Effector CD4-positive, alpha-beta T cell (primary cell): ENCODE results near the gene NEFH.
"Not testable (repeated sequence)": the region's sequence is repeated elsewhere in the genome, so short reads cannot be mapped to it uniquely, and the experiment has no call there.

Experiments
- DNase-seq: peaks from one replicate; pipeline ENCODE4 v3.0.0-alpha.2; 2020
- total RNA-seq: gene quantifications from one replicate; lab custom pipeline; 2026; lab: John Stamatoyannopoulos, UW

NEFH gene
- total RNA-seq, result 2.3 reads per million, percentile 5 among the genes with 10 or more reads in this experiment

- no peak for DNase-seq
These were observed at the start of gene NEFH for GRCh38 chr22:29479417-29480261. Gene NEFH (plus strand): TSS chr22:29480218. CDS start chr22:29480263, 45 bp downstream.

GRCh38 chr22:29431986-29432385 lies 48.0 kb upstream of the NEFH start:
- no peak for DNase-seq

- DNase-seq, result no peak
These were observed 46.2 kb upstream of the NEFH start for GRCh38 chr22:29433856-29434255.

- DNase-seq, result no peak
These were observed 45.7 kb upstream of the NEFH start for GRCh38 chr22:29434288-29434687.

GRCh38 chr22:29435236-29436136 lies 44.5 kb upstream of the NEFH start:
- no peak for DNase-seq

GRCh38 chr22:29438283-29438682 lies 41.7 kb upstream of the NEFH start, which contains the start of gene RFPL1:
Gene RFPL1 (plus strand): TSS chr22:29438583.
- not testable (repeated sequence) for DNase-seq

GRCh38 chr22:29442976-29443375 lies 37.0 kb upstream of the NEFH start:
- no peak for DNase-seq

- no peak for DNase-seq
These were observed 36.6 kb upstream of the NEFH start for GRCh38 chr22:29443452-29443851.

GRCh38 chr22:29443861-29444792 lies 35.9 kb upstream of the NEFH start:
- DNase-seq, result no peak

GRCh38 chr22:29445508-29445907 lies 34.5 kb upstream of the NEFH start:
- no peak for DNase-seq

GRCh38 chr22:29447906-29448305 lies 32.1 kb upstream of the NEFH start:
- no peak for DNase-seq

- no peak for DNase-seq
These were observed 30.6 kb upstream of the NEFH start for GRCh38 chr22:29449296-29449875.

GRCh38 chr22:29450222-29450621 lies 29.8 kb upstream of the NEFH start:
- no peak for DNase-seq

- DNase-seq, result no peak
These were observed 28.2 kb upstream of the NEFH start for GRCh38 chr22:29451863-29452262.

GRCh38 chr22:29454276-29454675 lies 25.7 kb upstream of the NEFH start:
- no peak for DNase-seq

- DNase-seq, result no peak
These were observed 23.8 kb upstream of the NEFH start for GRCh38 chr22:29456211-29456671.

GRCh38 chr22:29457730-29458129 lies 22.3 kb upstream of the NEFH start:
- DNase-seq, result no peak

GRCh38 chr22:29458551-29458950 lies 21.5 kb upstream of the NEFH start:
- DNase-seq, result no peak

- DNase-seq, result no peak
These were observed 20.2 kb upstream of the NEFH start for GRCh38 chr22:29459773-29460172.

GRCh38 chr22:29461263-29461662 lies 18.8 kb upstream of the NEFH start:
- DNase-seq, result no peak

GRCh38 chr22:29463629-29464028 lies 16.4 kb upstream of the NEFH start:
- DNase-seq, result no peak

- no peak for DNase-seq
These were observed 15.4 kb upstream of the NEFH start for GRCh38 chr22:29464581-29464980.
